AG04449 (cell line): ENCODE data around the gene NAA38.

Experiments
- CTCF ChIA-PET: fragments of 350-600 bp; formaldehyde crosslinking; extraction: SDS; loops from one replicate; lab custom pipeline; 2021; ENCODE audit warnings: antibody characterized with exemption; lab: Yijun Ruan, JAX
- POLR2A ChIA-PET: fragments of 400-600, 350-600 bp; formaldehyde crosslinking; extraction: SDS; loops from one replicate; lab custom pipeline; 2020; ENCODE audit warnings: antibody characterized with exemption, inconsistent platforms; lab: Yijun Ruan, JAX
- DNase-seq: peaks from one replicate; pipeline ENCODE4 v3.0.0-alpha.2; 2010; ENCODE audit warnings: low read depth, low spot score
- H3K4me3 ChIP-seq: 2 replicates; pipeline ENCODE4 v1.5.1; 2011; ENCODE audit warnings: low read depth, mild to moderate bottlenecking, control low read depth, low read length
- CTCF ChIP-seq: IDR thresholded peaks from one replicate; pipeline ENCODE4 v1.5.1; 2011; ENCODE audit warnings: mild to moderate bottlenecking, moderate library complexity, low read length, control low read depth, inconsistent platforms; ENCODE audit not compliant: insufficient read depth; ENCODE audit errors: missing control alignments

Gene NAA38

GRCh38 chr17:7837408-7838088, 19.8 kb downstream of the NAA38 start:
- peak overlapping the region; percentile 83 for H3K4me3 ChIP-seq
- ChIA-PET POLR2A (interaction anchor here (3.6 kb wide), 1 partner anchor 19 kb away, joined by 23 read pairs; the partner anchor contains the start of gene NAA38), CTCF (interaction anchor here (0.9 to 3.0 kb wide), 11 partner anchors 13 to 282 kb away, joined by 3 to 16 read pairs (median 5); partner anchors contain the start of genes CYB5D1, NAA38 and TMEM88)
- DNase-seq = no peak
- no peak for TF ChIP-seq CTCF

DNA sequence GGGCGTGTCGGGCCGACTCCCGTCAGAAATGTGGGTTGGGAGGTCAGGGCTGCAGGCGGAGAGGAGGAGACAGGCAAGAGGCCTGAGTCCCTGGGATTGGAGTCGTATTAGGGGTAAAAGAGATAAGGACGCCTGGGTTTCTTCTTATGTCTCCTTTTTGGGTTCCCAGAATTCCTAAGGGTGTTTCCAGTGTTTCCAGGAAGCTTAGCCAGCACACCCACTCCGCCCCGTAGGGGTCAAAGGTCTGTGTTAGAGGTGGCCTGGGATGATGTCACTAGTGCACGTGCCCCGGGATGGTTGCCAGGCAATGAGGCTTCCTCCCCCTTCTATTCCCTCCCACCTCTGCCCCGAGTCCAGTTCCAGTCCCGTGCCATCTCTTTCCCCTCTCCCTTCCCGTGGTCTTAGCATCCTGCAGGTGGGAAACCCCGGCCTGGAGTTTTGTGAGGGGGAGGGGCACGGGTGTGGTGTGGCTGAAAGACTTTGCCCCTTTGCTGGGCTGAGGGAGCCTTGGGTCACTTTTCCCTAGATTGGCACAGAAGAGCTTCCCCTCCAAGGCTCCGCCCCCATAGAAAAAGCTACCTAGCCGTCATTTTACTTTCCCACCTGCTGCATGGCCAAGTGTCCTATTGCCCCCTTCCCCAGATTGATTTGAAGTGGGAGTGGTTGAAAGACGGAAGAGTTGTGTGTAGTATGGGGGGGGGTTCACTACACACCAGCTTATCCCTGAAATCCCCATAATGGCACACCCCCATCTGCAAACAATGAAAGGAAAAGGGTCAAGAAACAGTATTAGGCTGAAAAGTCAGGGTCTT, 20.6 kb downstream of the NAA38 start:
- TF ChIP-seq CTCF = no peak
- ChIA-PET POLR2A (interaction anchor here (2.3 to 3.6 kb wide), 2 partner anchors 7 to 20 kb away, joined by 18 to 23 read pairs; partner anchors contain the start of gene NAA38), CTCF (interaction anchor here (0.9 to 3.0 kb wide), 9 partner anchors 9 to 283 kb away, joined by 3 to 18 read pairs (median 5); partner anchors contain the start of genes CYB5D1, NAA38 and TMEM88)
- H3K4me3 ChIP-seq = peak overlapping the region; percentile 83
- DNase-seq = no peak

GRCh38 chr17:7835814-7836595, 21.4 kb downstream of the NAA38 start:
- H3K4me3 ChIP-seq = peak overlapping the region; percentile 83
- no peak for TF ChIP-seq CTCF
- ChIA-PET POLR2A (interaction anchor here (1.0 to 3.6 kb wide), 4 partner anchors 8 to 150 kb away, joined by 3 to 23 read pairs (median 11); partner anchors contain the start of genes NAA38 and TP53), CTCF (interaction anchor here (0.9 to 5.7 kb wide), 15 partner anchors 10 to 221 kb away, joined by 3 to 40 read pairs (median 6); no protein-coding TSS in a partner anchor)
- no peak for DNase-seq

DNA sequence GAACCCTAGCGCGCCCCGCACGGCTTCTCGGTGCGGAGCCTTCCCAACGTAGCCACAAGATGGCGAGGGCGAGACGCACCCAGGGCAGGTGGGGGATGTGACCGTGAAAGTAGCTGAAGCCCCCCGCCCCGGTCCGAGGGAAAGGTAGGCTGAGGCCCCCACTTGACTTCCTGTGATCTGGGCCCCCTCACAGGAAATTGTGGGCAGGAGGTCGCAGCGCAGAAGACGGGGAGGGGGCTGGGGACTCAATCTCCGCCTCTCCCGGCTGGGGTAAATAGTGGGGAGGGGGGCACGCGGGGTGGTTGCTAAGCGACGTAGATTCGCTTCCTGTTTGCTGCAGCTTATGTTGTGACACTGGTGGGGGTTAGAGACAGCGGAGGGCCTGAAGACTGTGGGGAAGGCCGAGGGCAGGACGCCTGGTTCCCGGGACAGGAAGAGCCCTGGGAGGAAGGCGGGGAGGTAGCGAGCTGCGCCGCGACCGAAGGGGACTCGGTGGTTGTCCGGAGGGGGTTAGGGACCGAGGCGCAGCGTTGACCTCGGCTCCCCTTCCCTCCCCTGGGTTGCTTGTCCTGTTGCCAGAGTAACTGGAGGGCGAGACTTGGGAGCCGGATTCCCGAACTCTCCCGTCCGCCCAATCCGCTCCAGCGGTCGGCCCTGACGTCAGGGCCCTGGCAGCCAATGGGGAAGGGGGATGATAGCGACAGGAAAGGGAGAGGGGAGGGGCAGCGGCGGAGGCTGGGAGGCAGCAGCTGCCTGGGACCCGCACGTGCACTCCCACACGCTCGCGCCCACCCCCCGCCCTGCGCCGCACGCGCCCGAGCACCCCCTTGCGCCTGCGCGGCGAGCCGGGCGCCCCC, 22.2 kb downstream of the NAA38 start:
- peak; percentile 95 for TF ChIP-seq CTCF
- CTCF ChIA-PET = interaction anchor here (0.6 to 5.7 kb wide), 26 partner anchors 8 to 222 kb away, joined by 3 to 40 read pairs (median 5); partner anchors contain the start of genes KCNAB3 and NAA38
- peak overlapping the region; percentile 83 for H3K4me3 ChIP-seq
- POLR2A ChIA-PET = interaction anchor here (1.0 to 3.6 kb wide), 4 partner anchors 9 to 149 kb away, joined by 3 to 23 read pairs (median 11); partner anchors contain the start of genes NAA38 and TP53
- DNase-seq = peak; percentile 91

- peak overlapping the region; percentile 81 for H3K4me3 ChIP-seq
- ChIA-PET CTCF (interaction anchor here (0.6 to 5.7 kb wide), 22 partner anchors 9 to 223 kb away, joined by 3 to 40 read pairs (median 5); partner anchors contain the start of genes KCNAB3 and NAA38), POLR2A (interaction anchor here (0.6 to 3.6 kb wide), 3 partner anchors 9 to 22 kb away, joined by 3 to 23 read pairs (median 18); partner anchors contain the start of gene NAA38)
- TF ChIP-seq CTCF = no peak
- DNase-seq = no peak
Observed at GRCh38 chr17:7834542-7834956, 22.8 kb downstream of the NAA38 start.
